GM18517 (cell line): ENCODE measurements around the gene SOWAHA.

ENCODE experiments used
- ATAC-seq: cut with Tn5 transposase; IDR thresholded peaks from one replicate; pipeline ENCODE4 v1.9.1; 2021; ENCODE audit warnings: mild to moderate bottlenecking, moderate library complexity; ENCODE audit not compliant: unreplicated experiment

SOWAHA gene

DNA sequence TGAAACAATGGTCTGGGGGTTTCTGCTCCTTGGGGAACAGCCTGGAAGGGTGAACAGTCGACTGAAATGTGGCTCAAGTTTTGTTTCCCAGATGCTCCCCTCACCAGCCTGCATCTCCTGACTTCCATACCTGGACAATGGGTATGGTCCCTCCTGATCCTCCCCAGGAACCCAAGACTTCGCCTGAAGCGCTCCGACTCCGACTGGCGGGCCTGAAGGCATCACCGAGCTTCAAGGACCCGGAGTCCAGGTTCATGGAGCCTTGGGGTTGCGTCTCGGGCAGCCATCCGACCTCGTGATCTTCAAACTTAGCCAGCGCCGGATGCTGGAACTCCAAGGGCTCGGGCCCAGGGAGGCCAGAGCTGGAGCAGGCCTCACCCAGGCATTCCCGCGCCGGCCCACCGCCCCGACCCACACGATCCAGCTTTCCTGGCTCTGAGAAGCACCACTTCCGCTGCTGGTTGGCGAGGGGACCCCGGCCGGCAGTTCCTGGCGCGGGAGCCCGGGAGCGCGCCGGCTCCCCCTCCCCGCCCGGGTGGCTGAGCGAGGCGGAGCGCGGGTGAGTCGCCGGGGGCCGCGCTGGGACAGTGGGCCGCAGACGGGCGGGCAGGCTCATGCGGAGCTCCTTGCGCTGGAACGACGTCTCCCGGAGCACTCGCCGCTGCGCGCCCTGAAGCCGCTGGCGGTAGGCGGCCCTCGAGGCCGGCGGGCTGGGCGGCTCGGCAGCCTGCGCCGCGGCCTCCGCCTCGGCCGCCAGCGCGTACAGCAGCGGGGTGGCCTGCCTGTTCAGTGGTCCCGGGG, 12.1 kb downstream of the SOWAHA start:
- ATAC-seq: no peak

DNA sequence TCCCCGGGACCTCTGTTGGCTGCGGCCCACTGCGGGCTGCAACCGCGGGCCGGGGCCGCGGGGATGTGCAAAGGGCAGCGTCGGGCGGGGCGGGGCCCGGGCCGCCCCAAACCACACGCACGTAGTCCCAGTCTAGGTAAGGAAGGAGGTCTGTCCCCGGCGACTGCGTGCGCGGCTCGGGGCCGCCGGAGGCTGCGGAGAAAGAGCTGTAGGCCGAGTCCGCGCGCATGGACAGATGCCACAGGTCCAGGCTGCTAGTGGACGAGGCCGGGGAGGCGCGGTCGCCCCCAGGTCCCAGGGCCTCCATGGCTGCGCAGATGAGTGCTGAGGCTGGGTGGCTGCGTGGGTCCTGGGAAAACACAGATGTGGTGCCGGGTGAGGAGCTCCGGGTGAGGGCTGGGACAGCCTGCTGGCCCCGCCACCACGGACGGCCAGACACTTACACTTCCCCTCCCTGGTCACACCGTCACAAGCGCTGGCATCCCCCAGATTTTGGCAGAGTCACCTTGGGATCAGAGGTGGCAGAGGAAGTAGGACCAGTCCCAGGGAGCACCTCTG, 12.8 kb downstream of the SOWAHA start:
- ATAC-seq: no peak

DNA sequence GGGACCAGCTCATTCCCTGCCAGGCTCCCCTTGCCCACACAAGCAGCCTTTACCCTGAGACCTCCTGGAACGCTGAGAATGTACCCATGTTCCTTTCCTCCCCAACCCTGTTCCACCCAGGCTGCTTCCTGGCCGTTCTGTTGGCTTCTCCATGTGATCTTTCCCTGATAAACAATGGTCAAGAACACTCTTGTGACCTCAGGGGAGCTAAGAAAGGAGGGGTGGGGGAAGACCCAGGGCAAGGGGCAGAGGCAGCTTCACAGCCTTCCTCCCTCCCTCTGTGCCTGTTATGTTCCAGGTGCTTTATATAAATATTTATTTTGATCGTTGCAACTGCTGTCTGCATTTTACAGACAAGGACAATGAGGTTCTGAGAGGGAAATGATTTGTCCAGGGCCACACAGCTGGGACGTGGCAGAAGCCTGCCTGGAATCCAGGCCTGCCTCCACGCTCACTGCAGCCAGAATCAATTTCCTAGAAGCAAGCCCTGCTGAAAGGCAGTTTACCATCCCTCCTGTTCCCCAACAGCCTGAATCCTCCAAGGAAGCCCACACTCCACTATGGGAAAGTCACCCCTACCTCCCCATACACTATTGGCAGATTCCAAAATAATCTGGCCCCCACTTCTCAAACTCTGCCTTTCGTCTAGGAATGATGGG, 13.5 kb downstream of the SOWAHA start:
- ATAC-seq: no peak

DNA sequence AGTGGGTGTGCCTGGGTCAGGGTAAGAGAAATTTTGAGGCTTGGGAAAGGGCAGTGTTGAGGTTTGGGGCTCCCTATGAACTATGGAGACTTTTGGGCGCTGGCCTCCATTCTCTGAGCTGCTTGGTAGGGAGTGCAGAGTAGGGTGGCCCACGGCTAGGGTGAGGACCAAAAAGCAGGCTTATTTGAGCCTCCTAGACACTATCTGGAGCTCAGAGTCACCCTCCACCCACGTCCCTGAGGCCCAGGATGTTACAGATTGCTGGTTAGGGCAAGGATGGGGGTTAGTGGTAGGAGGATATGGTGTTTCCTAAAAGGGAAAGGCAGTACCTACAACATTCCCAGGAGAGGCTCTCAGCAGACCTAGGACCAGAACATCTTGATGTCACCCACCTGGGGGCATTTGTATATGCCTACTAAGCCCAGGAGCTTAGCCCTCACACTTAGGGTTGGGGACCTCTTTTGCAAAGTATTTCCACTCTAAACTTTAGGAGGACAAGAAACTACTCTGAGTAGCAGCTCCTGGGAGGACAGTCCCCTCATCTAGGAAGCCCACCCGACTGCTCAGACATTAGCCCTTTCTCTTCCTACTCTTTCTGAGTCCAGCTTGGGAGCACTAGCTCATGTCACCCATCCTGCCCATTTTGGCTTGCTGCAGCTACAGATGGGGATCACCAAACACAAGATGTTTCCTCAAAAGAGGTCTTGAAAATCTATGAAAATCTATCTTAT, 15.0 kb downstream of the SOWAHA start:
- no peak for ATAC-seq

DNA sequence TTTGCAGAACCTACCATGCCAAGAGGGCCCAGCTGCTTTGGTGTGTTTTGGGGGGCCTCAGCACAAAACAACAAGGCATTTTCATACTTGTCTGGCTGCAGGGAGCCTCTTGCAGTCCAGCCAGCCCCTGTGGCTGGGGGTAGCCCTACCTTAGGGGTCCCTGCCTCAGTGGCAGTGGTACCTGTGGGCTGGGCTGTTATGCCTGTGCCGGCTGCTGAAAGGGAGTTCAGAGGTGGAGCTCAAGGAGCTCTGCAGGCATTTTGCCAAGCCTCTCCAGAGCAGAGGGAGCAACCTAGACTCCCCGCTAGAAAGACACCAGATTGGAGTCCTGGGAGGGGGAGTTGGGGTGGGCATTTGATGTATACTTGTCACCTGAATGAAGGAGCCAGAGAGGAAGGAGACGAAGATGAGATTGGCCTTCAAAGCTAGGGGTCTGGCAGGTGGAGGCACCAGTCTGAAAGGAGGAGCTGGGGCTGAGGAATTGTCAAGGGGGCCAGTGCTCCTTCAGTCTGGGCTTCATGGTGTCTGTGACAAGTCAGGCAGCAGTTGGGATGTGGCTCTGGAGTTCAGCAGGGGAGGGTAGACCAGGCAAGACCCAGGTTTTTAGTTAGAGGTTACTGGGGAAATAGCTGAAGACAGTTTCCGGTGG, 15.9 kb downstream of the SOWAHA start:
- no peak for ATAC-seq

DNA sequence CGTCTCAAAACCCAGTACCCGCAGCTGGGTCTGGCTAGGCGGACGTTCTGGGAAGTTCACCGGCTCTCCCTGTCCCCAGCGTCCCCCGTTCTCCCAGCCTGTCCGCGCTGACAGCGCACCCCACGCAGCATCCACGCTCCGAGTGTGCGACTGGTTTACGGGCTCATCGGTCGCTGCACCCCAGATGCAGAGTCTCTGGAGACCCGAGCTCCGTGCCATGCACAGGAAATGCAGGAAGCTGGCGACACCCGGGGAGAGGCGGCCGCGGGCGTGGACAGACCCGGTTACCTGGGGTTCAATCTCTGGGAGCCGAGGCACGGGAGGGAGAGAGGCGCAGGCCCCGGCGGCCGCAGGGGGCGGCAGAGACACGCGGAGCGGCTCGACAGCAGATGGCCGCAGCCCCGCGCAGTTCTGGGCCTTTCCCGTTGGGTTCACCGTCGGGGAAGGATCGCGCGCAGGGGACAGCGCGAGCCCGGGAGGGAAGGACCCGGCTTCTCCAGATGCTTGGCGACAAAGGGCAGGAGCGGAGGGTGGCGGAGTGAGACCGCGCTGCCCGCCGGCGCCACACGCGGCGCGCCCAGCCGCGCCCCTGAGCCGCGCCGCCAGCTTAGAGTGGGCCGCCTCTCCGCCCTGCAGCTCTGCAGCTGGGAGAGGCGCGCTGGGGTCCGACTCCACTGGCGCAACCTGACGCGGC, 16.8 kb downstream of the SOWAHA start:
- peak; percentile 79 for ATAC-seq

DNA sequence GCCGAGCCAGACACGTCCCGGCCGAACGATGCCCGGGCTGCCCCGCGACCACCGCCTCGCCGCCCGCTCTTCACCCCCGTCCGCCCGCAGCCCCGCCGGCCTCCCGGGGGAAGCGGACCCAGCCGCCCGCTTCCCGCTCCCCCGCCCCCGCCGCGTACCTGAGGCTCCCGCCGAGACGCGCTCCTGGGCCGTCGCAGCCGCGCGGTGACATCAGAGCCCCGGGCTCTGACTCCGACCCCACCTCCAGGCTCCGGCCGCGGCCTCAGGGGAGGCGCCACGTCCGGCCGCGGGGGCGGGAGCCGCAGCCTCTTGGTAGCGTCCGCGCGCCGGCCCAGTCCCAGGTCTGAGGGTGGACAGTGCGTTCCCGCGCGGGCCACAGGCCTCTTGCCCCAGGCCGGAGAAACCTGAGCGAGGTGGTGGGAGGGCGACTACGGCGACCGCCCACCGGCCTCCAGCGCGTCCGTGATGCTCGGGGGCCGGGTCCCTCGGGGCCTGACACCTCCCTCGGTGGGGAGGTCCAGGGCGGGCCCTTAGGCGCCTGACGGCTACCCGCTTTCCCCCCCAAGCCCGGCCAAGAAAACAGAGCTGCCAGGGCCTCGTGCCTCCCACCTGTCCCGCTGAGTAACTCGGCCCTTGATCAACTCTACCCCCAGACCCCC, 17.5 kb downstream of the SOWAHA start, which contains the start of gene SHROOM1:
Gene SHROOM1, minus strand, starts transcription at position 212 of the 659 bp plus-strand sequence. CDS start 4,507 bp downstream, outside the sequence.
- ATAC-seq: peak; percentile 52

DNA sequence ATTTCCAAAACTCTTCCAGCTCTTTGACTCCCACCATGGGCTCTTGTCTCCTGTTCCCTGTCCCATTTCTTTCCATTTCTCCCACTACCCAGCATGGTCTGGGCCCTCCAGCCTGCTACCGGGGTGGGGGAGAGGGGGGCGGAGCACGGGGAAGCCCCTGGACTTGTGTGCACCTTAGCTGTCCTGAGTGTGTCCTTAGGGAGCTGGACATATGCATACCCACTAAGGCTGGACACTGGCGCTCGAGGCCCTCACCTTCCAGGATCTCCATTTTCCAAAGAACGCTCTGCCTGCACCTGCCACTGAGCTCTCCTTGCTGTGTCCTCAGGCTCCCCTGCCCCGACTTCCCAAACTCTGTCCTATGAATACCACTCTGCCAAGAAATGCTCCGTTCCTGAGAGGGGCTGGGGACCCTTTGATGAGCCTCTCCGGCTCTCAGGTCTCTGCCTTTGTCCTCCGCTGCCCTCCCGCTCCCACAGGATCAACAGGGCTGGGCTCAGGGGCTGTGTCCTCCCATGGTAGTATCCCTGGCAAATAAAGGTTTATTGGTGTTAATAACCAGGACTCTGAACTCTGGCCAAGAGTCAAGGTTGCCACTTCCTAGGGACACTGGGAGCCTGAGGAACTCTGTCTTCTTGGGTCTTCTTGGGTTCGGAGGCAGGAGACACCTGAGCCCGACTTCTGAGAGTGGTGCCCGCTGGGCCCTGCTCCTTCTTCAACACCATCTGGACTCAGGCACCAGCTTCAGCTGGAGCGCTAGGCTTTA, 18.2 kb downstream of the SOWAHA start:
- ATAC-seq: no peak

DNA sequence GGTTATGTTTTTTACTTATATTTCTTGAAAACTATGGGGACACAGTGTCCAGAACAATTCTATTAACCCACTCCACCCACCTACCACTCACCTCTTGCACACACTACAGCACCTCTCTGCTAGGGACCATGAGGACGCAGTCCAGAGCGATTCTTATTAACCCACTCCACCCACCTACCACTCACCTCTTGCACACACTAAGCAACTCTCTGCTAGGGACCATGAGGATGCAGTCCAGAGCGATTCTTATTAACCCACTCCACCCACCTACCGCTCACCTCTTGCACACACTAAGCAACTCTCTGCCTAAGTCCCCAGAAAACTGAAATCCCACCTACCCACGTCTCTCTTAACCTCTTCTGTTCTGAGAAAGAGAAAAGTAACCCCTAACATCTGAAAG, 19.5 kb downstream of the SOWAHA start:
- ATAC-seq: no peak

DNA sequence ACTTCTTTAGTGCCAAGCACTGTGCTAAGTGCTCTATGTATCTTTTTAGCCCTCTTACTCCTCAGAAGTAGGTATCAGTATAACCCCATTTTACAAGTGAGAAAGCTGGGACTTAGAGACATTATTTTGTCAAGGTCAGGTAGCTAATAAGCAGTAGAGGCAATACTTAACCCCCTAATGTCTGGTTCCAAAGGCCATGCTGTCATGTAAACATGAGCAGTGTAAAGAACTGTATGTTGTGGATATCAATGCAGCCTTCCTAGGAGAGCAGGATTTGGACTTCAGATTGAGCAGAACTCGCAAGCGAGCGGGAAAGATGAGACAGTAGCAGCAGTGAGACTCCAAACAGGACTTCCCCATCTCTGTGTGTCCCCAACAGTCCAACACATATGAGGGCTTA, 21.0 kb downstream of the SOWAHA start:
- no peak for ATAC-seq

DNA sequence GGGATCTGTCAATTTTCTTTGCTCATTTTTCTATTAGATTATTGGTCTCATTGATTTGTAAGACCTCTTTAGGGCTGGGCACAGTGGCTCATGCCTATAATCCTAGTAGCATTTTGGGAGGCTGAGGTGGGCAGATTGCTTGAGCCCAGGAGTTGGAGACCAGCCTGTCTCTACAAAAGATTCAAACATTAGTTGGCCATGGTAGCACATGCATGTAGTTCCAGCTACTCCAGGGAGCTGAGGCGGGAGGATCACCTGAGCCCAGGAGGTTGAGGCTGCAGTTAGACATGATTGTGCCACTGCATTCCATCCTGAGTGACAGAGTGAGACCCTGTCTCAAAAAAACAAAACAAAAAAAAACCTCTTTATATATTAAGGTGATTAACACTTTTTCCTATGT, 23.8 kb downstream of the SOWAHA start:
- ATAC-seq: no peak

DNA sequence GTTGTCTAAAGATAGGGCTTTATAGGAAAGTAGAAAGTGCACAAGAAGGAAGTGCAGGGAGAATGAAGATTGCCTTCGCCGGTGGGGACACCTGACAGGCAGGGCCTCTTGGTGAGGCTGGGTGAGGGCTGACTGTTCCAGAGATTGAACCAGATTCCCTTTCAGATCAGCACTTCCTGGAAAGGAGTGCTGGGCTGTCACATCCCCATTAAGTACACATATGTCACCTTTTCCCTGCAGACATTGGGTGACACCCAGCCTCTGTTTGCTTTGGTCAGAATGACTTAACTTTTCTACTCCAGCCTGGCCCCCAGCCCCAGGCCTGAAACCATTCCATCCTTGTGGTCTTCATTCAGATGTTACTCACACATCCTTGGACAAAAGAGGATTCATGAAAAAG, 24.8 kb downstream of the SOWAHA start:
- no peak for ATAC-seq

DNA sequence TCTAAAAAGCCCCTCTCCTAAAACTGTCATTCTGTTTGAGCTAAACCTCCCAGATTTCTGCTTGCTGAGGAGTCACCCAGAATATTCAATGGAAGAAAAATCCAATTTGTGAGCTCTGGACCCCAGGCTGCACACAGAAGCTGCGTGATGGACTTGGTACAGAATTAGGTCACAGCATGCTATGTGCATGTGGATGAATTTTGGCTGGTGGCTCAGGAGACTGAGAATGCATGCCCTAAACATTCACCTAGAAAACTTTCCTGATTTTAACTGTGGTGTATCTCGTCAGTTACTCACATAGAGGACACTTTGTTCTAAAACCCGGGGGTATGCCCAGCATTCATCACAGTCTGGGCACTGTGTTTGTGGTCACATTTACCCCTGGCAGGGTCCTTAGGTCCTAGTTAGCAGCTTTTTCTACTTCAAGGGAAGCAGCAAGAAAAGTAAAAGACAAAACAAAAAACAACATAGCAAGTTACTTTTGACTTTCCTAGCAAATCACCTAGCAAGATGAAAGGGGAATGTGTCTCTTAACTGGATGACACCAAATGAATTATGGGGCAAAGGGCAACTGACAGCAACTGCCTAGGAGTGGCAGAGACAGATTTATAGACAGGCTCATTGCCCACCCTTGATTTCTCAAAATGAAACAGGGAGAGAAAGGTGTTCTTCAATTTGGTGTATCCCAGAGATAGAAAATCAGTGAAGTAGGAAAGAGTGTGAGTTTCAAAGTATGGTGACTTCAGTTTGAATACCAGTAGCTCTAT, 25.6 kb downstream of the SOWAHA start:
- ATAC-seq: no peak

DNA sequence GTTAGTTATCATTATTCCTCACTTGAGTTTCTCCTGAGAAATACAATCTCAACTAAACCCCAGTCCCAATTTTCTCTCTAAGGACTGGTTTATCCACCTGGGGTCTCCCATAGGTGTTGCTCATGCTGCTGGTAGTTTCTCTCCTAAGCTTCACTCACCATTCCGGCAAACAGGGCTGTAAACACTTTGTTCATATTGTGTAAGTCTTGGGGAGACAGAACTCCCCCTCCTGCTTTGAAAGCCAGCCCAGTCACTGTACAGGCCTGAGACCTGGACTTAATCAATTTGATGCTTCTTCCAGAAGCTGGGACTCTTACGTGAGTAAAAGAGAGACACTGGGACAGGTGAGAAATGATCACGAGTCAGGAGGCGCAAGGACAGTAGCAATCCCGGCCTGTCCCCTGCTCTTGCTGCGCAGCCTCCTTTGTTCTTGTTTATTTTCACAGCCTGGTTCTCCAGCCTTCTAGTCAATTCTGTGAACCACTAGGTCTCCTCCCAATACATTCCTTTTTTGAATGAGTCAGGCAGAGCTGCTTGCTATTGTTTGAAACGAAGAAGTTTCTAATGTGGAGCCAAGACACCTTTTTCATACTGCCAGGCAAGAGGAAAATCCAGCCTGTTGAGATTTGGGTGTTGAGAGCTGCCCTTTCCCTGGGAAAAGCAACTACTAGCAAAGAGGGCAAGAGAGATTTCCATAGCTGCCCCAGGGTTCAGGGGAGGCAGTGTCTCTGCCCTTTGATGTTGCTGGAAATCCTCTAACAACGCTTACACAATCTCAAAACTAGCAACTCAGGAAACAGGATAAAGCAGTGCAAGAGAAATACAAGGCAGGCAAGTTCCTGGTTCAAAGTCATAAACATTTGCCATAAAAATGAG, 26.6 kb downstream of the SOWAHA start:
- ATAC-seq: no peak

DNA sequence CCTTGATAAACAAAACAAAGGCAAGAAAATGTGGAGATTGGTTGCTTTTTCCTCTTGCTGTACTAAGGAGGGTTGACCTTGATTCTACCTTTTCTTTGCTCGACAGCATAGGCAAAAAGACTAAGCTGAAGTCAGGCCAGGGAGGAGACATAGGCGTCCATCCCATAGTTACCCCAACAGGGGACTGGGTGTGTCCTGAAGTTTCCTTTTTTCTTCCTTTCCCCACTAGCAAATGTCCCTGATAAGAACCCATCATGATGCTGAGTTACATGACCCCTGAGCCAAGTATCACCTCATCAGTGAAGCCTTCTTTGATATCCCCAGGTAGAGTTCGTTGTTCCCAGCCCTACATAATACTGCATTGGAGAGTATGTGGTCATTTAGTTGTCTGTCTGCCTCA, 27.2 kb downstream of the SOWAHA start:
- no peak for ATAC-seq

DNA sequence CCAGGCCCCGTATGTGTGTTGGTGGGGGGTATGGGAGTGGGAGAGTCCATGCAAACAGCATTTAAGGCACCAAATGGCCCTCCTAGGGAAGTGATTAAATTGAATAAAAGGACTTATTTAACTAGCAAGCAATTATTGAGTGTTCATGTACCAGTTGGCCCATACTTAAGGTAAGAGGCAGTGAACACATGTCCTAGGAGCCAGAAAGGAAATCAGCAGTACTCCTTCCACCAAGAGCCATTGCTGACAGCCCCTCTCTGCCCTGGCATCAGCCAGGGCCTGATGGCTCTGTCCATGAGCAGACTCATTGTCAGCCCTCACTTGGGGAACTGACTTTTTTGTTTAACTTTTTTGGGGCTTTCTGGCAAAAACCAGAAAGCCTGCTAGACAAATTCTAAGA, 27.8 kb downstream of the SOWAHA start:
- ATAC-seq: no peak

DNA sequence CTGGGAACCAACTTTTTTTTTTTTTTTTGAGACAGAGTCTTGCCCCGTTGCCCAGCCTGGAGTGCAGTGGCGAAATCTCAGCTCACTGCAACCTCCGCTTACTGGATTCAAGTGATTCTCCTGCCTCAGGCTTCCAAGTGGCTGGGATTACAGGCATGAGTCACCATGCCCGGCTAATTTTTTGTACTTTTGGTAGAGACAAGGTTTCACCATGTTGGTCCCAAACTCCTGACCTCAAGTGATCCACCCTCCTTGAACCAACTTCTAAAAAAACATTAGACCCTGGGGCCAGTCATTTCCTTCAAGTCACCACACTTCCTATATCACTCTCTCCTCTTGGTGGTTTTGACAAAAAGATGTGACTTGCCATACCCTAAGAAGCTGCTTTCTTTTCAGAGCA, 28.2 kb downstream of the SOWAHA start:
- no peak for ATAC-seq
